SU-DHL-6 (cell line): ENCODE measurements around the gene ARAP3.

Source experiments
- H2AFZ ChIP-seq: fragments of 200-600 bp; sonication (generic); 2 replicates; pipeline ENCODE4 v1.6.1; 2014; ENCODE audit warnings: low read depth, mild to moderate bottlenecking, moderate library complexity, mixed read lengths, antibody characterized with exemption, low read length; ENCODE audit not compliant: severe bottlenecking
- H3F3A ChIP-seq: fragments of 200-600 bp; shearing (Covaris generic); 2 replicates; pipeline ENCODE4 v1.6.0; 2016; ENCODE audit warnings: antibody characterized with exemption, mild to moderate bottlenecking; ENCODE audit not compliant: insufficient read depth
- H3K27ac ChIP-seq: fragments of 200-600 bp; sonication (generic); 2 replicates; pipeline ENCODE4 v1.5.1; 2016; ENCODE audit warnings: low read depth, mild to moderate bottlenecking, low read length, moderate library complexity, mixed read lengths
- H3K27me3 ChIP-seq: fragments of 200-600 bp; sonication (generic), shearing (Covaris generic); 2 replicates; pipeline ENCODE4 v1.6.0; 2014; ENCODE audit warnings: mild to moderate bottlenecking, low read length
- H3K36me3 ChIP-seq: fragments of 200-600 bp; sonication (generic); 2 replicates; pipeline ENCODE4 v1.6.1; 2014; ENCODE audit warnings: mild to moderate bottlenecking, low read length, mixed read lengths
- H3K4me2 ChIP-seq: fragments of 300-600, 200-600 bp; shearing (Covaris generic), sonication (generic); 2 replicates; pipeline ENCODE4 v1.6.0; 2014; ENCODE audit warnings: low read length, low read depth, mild to moderate bottlenecking; ENCODE audit not compliant: poor library complexity, severe bottlenecking
- H3K4me3 ChIP-seq: fragments of 200-600 bp; sonication (generic); 2 replicates; pipeline ENCODE4 v1.5.1; 2014; ENCODE audit warnings: antibody characterized with exemption, low read length, mild to moderate bottlenecking, mixed read lengths; ENCODE audit not compliant: insufficient read depth, poor library complexity, severe bottlenecking
- H3K79me2 ChIP-seq: fragments of 200-600 bp; sonication (generic); 2 replicates; pipeline ENCODE4 v1.6.1; 2014; ENCODE audit warnings: mild to moderate bottlenecking, low read length, moderate library complexity; ENCODE audit not compliant: insufficient read depth
- H3K9ac ChIP-seq: fragments of 200-600 bp; sonication (generic); 2 replicates; pipeline ENCODE4 v1.7.0; 2014; ENCODE audit warnings: mild to moderate bottlenecking, low read length
- H3K9me2 ChIP-seq: fragments of 200-600 bp; sonication (generic); replicated peaks from 2 replicates; pipeline ENCODE4 v1.6.1; 2014; ENCODE audit warnings: low read length; ENCODE audit not compliant: insufficient read depth
- H3K9me3 ChIP-seq: fragments of 200-600 bp; sonication (generic); 2 replicates; pipeline ENCODE4 v1.6.1; 2014; ENCODE audit warnings: low read length, mixed read lengths; ENCODE audit not compliant: insufficient read depth
- H4K20me1 ChIP-seq: fragments of 200-600 bp; sonication (generic); 2 replicates; pipeline ENCODE4 v1.6.1; 2014; ENCODE audit warnings: low read depth, mild to moderate bottlenecking, antibody characterized with exemption, low read length, moderate library complexity, mixed read lengths
- EZH2phosphoT487 ChIP-seq: fragments of 200-600 bp; sonication (generic), shearing (Covaris generic); conservative IDR thresholded peaks from 2 replicates; pipeline ENCODE4 v1.6.1; 2018; ENCODE audit warnings: mild to moderate bottlenecking, antibody characterized with exemption, low read length, moderate library complexity, mixed read lengths
- TF ChIP-seq, protein P1 (sequence below): fragments of 200-600 bp; sonication (generic); IDR thresholded peaks from one replicate; pipeline ENCODE4 v1.5.1; 2017; ENCODE audit warnings: antibody characterized with exemption, mild to moderate bottlenecking, low read length, moderate library complexity; ENCODE audit not compliant: insufficient read depth, poor library complexity, severe bottlenecking

ARAP3 gene

DNA sequence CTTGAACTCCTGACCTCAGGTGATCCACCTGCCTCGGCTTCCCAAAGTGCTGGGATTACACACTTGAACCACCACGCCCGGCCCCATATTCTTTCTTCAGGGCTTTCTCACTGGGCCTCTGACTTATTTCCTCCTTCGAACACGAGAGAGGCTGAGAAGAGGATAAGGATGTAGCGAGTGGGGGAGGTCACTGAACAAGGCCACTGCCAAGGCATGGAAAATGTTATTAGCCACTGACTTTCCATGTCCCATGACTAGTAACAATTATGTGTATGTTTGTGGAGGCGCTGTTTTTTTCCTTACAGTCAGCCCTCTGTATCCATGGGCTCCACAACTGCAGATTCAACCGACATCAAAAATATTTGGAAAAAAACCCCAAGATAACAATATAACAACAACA, 18.5 kb downstream of the ARAP3 start:
- Histone ChIP-seq H3K36me3 (no peaks in the 10 kb centered on the region), H3K9me2 (no peaks in the 10 kb centered on the region), H3K79me2 (no peaks in the 10 kb centered on the region), H3K4me3 (no peak overlapping the region), H4K20me1 (no peaks in the 10 kb centered on the region), H3K9ac (no peak overlapping the region), H3F3A (no peaks in the 10 kb centered on the region), H3K27me3 (no peaks in the 10 kb centered on the region), H3K4me2 (no peak overlapping the region), H2AFZ (no peak overlapping the region), H3K9me3 (no peaks in the 10 kb centered on the region), H3K27ac (no peak overlapping the region)
- TF ChIP-seq, protein P1, sequence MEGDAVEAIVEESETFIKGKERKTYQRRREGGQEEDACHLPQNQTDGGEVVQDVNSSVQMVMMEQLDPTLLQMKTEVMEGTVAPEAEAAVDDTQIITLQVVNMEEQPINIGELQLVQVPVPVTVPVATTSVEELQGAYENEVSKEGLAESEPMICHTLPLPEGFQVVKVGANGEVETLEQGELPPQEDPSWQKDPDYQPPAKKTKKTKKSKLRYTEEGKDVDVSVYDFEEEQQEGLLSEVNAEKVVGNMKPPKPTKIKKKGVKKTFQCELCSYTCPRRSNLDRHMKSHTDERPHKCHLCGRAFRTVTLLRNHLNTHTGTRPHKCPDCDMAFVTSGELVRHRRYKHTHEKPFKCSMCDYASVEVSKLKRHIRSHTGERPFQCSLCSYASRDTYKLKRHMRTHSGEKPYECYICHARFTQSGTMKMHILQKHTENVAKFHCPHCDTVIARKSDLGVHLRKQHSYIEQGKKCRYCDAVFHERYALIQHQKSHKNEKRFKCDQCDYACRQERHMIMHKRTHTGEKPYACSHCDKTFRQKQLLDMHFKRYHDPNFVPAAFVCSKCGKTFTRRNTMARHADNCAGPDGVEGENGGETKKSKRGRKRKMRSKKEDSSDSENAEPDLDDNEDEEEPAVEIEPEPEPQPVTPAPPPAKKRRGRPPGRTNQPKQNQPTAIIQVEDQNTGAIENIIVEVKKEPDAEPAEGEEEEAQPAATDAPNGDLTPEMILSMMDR, result no peak
- TF ChIP-seq EZH2phosphoT487, result no peak

- H3K27ac ChIP-seq, result no peak overlapping the region
- H3K4me3 ChIP-seq, result no peak overlapping the region
- H3K4me2 ChIP-seq, result no peak overlapping the region
- H3K9me3 ChIP-seq, result no peaks in the 10 kb centered on the region
- no peak overlapping the region for H2AFZ ChIP-seq
- no peaks in the 10 kb centered on the region for H4K20me1 ChIP-seq
- no peaks in the 10 kb centered on the region for H3F3A ChIP-seq
- no peaks in the 10 kb centered on the region for H3K79me2 ChIP-seq
- no peaks in the 10 kb centered on the region for H3K27me3 ChIP-seq
- TF ChIP-seq EZH2phosphoT487, result no peak
- TF ChIP-seq, protein P1, result no peak
- H3K9ac ChIP-seq, result no peak overlapping the region
- H3K36me3 ChIP-seq, result no peaks in the 10 kb centered on the region
- no peaks in the 10 kb centered on the region for H3K9me2 ChIP-seq
Observed at GRCh38 chr5:141662028-141662427, 20.0 kb downstream of the ARAP3 start.

GRCh38 chr5:141657937-141658545, 24.0 kb downstream of the ARAP3 start:
- H3K27me3 ChIP-seq, result no peaks in the 10 kb centered on the region
- no peaks in the 10 kb centered on the region for H3K79me2 ChIP-seq
- H3K9ac ChIP-seq, result no peak overlapping the region
- H3K4me3 ChIP-seq, result no peak overlapping the region
- no peaks in the 10 kb centered on the region for H3K9me2 ChIP-seq
- no peak overlapping the region for H2AFZ ChIP-seq
- H4K20me1 ChIP-seq, result no peaks in the 10 kb centered on the region
- H3K4me2 ChIP-seq, result no peak overlapping the region
- H3F3A ChIP-seq, result no peaks in the 10 kb centered on the region
- H3K36me3 ChIP-seq, result no peaks in the 10 kb centered on the region
- H3K9me3 ChIP-seq, result no peaks in the 10 kb centered on the region
- no peak overlapping the region for H3K27ac ChIP-seq
- no peak for TF ChIP-seq EZH2phosphoT487
- TF ChIP-seq, protein P1, result no peak
